Suppressor macrophage treated with lipopolysaccharide for 1 hour (primary cell): ENCODE data around the gene IRF2.
"Not testable (repeated sequence)": the region's sequence is repeated elsewhere in the genome, so short reads cannot be mapped to it uniquely, and the experiment has no call there.

ENCODE experiments used
- DNase-seq, 3 donors: peaks; one replicate each; pipeline ENCODE4 v3.0.0-alpha.2; 2020 to 2022

IRF2 gene

GRCh38 chr4:184361443-184361842 is 112.9 kb downstream of the IRF2 start:
- peak; percentile 48 to 71 (median 61) for DNase-seq

- DNase-seq: no peak
Observed at GRCh38 chr4:184359888-184360287, 114.5 kb downstream of the IRF2 start.

- no peak for DNase-seq
Observed at GRCh38 chr4:184358521-184359232, 115.7 kb downstream of the IRF2 start.

GRCh38 chr4:184357772-184358171 is 116.6 kb downstream of the IRF2 start:
- peak in 2 of 3 donors; percentile 42 to 59 for DNase-seq

GRCh38 chr4:184357165-184357564 is 117.2 kb downstream of the IRF2 start:
- no peak for DNase-seq

- DNase-seq: no peak
Observed at GRCh38 chr4:184356366-184356765, 118.0 kb downstream of the IRF2 start.

GRCh38 chr4:184355857-184356256 is 118.5 kb downstream of the IRF2 start:
- no peak for DNase-seq

GRCh38 chr4:184355111-184355604 is 119.2 kb downstream of the IRF2 start:
- peak; percentile 93 to 99 (median 99) for DNase-seq

- DNase-seq: no peak
Observed at GRCh38 chr4:184352891-184353290, 121.5 kb downstream of the IRF2 start.

- no peak for DNase-seq
Observed at GRCh38 chr4:184351560-184352451, 122.5 kb downstream of the IRF2 start.

GRCh38 chr4:184350964-184351363 is 123.4 kb downstream of the IRF2 start:
- no peak for DNase-seq

GRCh38 chr4:184350213-184350817 is 124.0 kb downstream of the IRF2 start:
- DNase-seq: no peak

GRCh38 chr4:184349283-184350039 is 124.9 kb downstream of the IRF2 start:
- peak; percentile 66 to 72 (median 68) for DNase-seq

GRCh38 chr4:184348311-184349233 is 125.8 kb downstream of the IRF2 start:
- DNase-seq: no peak

GRCh38 chr4:184347251-184348239 is 126.8 kb downstream of the IRF2 start:
- peak; percentile 80 to 92 (median 87) for DNase-seq

GRCh38 chr4:184346682-184347081 is 127.7 kb downstream of the IRF2 start:
- peak; percentile 38 to 70 (median 60) for DNase-seq

GRCh38 chr4:184346273-184346672 is 128.1 kb downstream of the IRF2 start:
- DNase-seq: not testable (repeated sequence)

- peak; percentile 57 to 75 (median 68) for DNase-seq
Observed at GRCh38 chr4:184345573-184345922, 128.8 kb downstream of the IRF2 start.

GRCh38 chr4:184344899-184345572 is 129.3 kb downstream of the IRF2 start:
- no peak for DNase-seq

- no peak for DNase-seq
Observed at GRCh38 chr4:184344435-184344834, 129.9 kb downstream of the IRF2 start.
